SK-N-SH (cell line): ENCODE measurements around the gene DUSP2. TPM values are rescaled to one million over a fixed set of nuclear protein-coding genes. Genes with fewer than 3 reads are reported as not detected.

ENCODE experiments used
- CTCF ChIA-PET: fragments of 300-600, 350-600 bp; formaldehyde crosslinking; extraction: SDS; loops from one replicate; lab custom pipeline; 2021; lab: Yijun Ruan, JAX
- POLR2A ChIA-PET: fragments of 350-600 bp; sonication (Branson Sonifier 250); formaldehyde crosslinking; extraction: SDS; loops from one replicate; lab custom pipeline; 2020; ENCODE audit warnings: antibody characterized with exemption, inconsistent platforms; lab: Yijun Ruan, JAX
- DNase-seq: peaks from one replicate; pipeline ENCODE4 v3.0.0; 2012
- H2AFZ ChIP-seq: fragments of 200-600 bp; sonication (generic); 2 replicates; pipeline ENCODE4 v1.8.1; 2016; ENCODE audit warnings: antibody characterized with exemption, mild to moderate bottlenecking, low read depth
- H3F3A ChIP-seq: fragments of 200-600 bp; sonication (generic); replicated peaks from 2 replicates; pipeline ENCODE3; 2016; ENCODE audit warnings: antibody characterized with exemption, mild to moderate bottlenecking; ENCODE audit not compliant: insufficient read depth
- H3K27ac ChIP-seq, 2 experiments: fragments of 200-500 bp in 1 of 2; fragments of 200-600 bp in 1 of 2; sonication (Bioruptor generic) in 1 of 2; sonication (generic), shearing (Covaris generic) in 1 of 2; 2 replicates each; pipeline versions ENCODE4 v1.5.1 to v1.6.1; 2014 to 2016; ENCODE audit warnings: low read depth in 2 of 2, inconsistent platforms in 1 of 2, low read length in 1 of 2, mild to moderate bottlenecking in 1 of 2, mixed read lengths in 1 of 2
- H3K27me3 ChIP-seq: fragments of 200-600 bp; sonication (generic), shearing (Covaris generic); 2 replicates; pipeline ENCODE4 v1.6.1; 2016; ENCODE audit warnings: mixed run types; ENCODE audit not compliant: insufficient read depth
- H3K36me3 ChIP-seq, 2 experiments: fragments of 200-500 bp in 1 of 2; fragments of 200-600 bp in 1 of 2; sonication (Bioruptor generic) in 1 of 2; sonication (generic) in 1 of 2; replicated peaks in 1 of 2; 2 replicates each; pipeline versions ENCODE3 to v1.5.1; 2014 to 2016; ENCODE audit warnings: low read length in 1 of 2, mild to moderate bottlenecking in 1 of 2; ENCODE audit not compliant: insufficient read depth in 2 of 2, control insufficient read depth in 1 of 2
- H3K4me1 ChIP-seq, 2 experiments: fragments of 200-500 bp in 1 of 2; fragments of 200-600 bp in 1 of 2; sonication (Bioruptor generic) in 1 of 2; sonication (generic), shearing (Covaris generic) in 1 of 2; 2 replicates each; pipeline versions ENCODE4 v1.5.1 to v1.6.1; 2014 to 2016; ENCODE audit warnings: low read depth in 1 of 2, low read length in 1 of 2, mixed run types in 1 of 2; ENCODE audit not compliant: insufficient read depth in 2 of 2, control insufficient read depth in 1 of 2
- H3K4me2 ChIP-seq: fragments of 200-600 bp; sonication (generic), shearing (Covaris generic); 2 replicates; pipeline ENCODE4 v1.6.1; 2017; ENCODE audit warnings: mixed run types
- H3K4me3 ChIP-seq, 2 experiments: fragments of 200-500 bp in 1 of 2; fragments of 200-600 bp in 1 of 2; sonication (Bioruptor generic) in 1 of 2; sonication (generic), shearing (Covaris generic) in 1 of 2; 2 replicates each; pipeline versions ENCODE4 v1.5.1 to v1.8.1; 2014 to 2016; ENCODE audit warnings: low read depth in 2 of 2, inconsistent platforms in 1 of 2, low read length in 1 of 2, mild to moderate bottlenecking in 1 of 2, mixed read lengths in 1 of 2, moderate library complexity in 1 of 2
- H3K79me2 ChIP-seq: fragments of 200-600 bp; sonication (generic); 2 replicates; pipeline ENCODE4 v1.8.1; 2017; ENCODE audit warnings: mild to moderate bottlenecking; ENCODE audit not compliant: insufficient read depth
- H3K9ac ChIP-seq: fragments of 200-600 bp; sonication (generic); 2 replicates; pipeline ENCODE4 v1.6.1; 2017; ENCODE audit warnings: mixed run types
- H3K9me2 ChIP-seq: fragments of 200-600 bp; sonication (generic); 2 replicates; pipeline ENCODE4 v1.6.1; 2017; ENCODE audit warnings: mixed run types
- H3K9me3 ChIP-seq: fragments of 200-600 bp; sonication (generic); 2 replicates; pipeline ENCODE4 v1.6.1; 2017; ENCODE audit warnings: mixed run types, mild to moderate bottlenecking, moderate library complexity
- H4K20me1 ChIP-seq: fragments of 200-600 bp; sonication (generic); 2 replicates; pipeline ENCODE4 v1.6.1; 2017; ENCODE audit warnings: mild to moderate bottlenecking, mixed run types; ENCODE audit not compliant: insufficient read depth
- EP300 ChIP-seq, 2 experiments: IDR thresholded peaks; 2 replicates each; pipeline versions ENCODE4 v1.4.0 to v1.6.1; 2012; ENCODE audit warnings: borderline replicate concordance in 1 of 2, low read depth in 1 of 2, low read length in 1 of 2
- EZH2phosphoT487 ChIP-seq: fragments of 200-600 bp; sonication (generic); IDR thresholded peaks from 2 replicates; pipeline ENCODE4 v1.6.1; 2017; ENCODE audit warnings: low read depth, mixed run types, mild to moderate bottlenecking, antibody characterized with exemption, moderate library complexity, borderline replicate concordance
- FOSL2 ChIP-seq: IDR thresholded peaks from 2 replicates; pipeline ENCODE4 v1.4.0; 2012; ENCODE audit warnings: low read depth, mild to moderate bottlenecking, moderate library complexity, borderline replicate concordance
- FOXM1 ChIP-seq: IDR thresholded peaks from 2 replicates; pipeline ENCODE4 v1.4.0; 2012; ENCODE audit warnings: low read depth, mild to moderate bottlenecking
- JUND ChIP-seq: IDR thresholded peaks from 2 replicates; pipeline ENCODE4 v1.4.0; 2012
- MEF2A ChIP-seq: IDR thresholded peaks from 2 replicates; pipeline ENCODE4 v1.4.0; 2012; ENCODE audit warnings: low read depth, borderline replicate concordance
- NFIC ChIP-seq: IDR thresholded peaks from 2 replicates; pipeline ENCODE4 v1.4.0; 2012; ENCODE audit warnings: borderline replicate concordance
- RCOR1 ChIP-seq: fragments of 150-350 bp; IDR thresholded peaks from 2 replicates; pipeline ENCODE4 v1.6.1; 2017; ENCODE audit warnings: antibody characterized with exemption, low read length
- RFX5 ChIP-seq: IDR thresholded peaks from 2 replicates; pipeline ENCODE4 v1.6.1; 2012; ENCODE audit warnings: mild to moderate bottlenecking, improper control_type of control experiment, low read length
- RXRA ChIP-seq: IDR thresholded peaks from 2 replicates; pipeline ENCODE4 v1.4.0; 2012; ENCODE audit warnings: low read depth, mild to moderate bottlenecking, borderline replicate concordance
- SIN3A ChIP-seq: IDR thresholded peaks from 2 replicates; pipeline ENCODE4 v1.6.1; 2012; ENCODE audit warnings: low read depth, mild to moderate bottlenecking, low read length, moderate library complexity, borderline replicate concordance
- SMC3 ChIP-seq: IDR thresholded peaks from 2 replicates; pipeline ENCODE4 v1.6.1; 2012; ENCODE audit warnings: low read depth, low read length, improper control_type of control experiment
- TCF12 ChIP-seq: IDR thresholded peaks from 2 replicates; pipeline ENCODE4 v1.4.0; 2012
- WGBS: methylation state at CpG from one replicate; pipeline ENCODE4 v1.1.6; 2017; ENCODE audit warnings: low lambda C conversion rate; 5-methylcytosine and 5-hydroxymethylcytosine counted together
- polyA plus RNA-seq, 3 experiments: library from polyadenylated mRNA; depleted of rRNA; stranded (reverse); fragments of >200 nt; gene quantifications; 2 replicates each; pipeline ENCODE4 v1.2.3, GENCODE V29; 2012
- TF ChIP-seq, protein P1 (sequence below): fragments of 150-350 bp; IDR thresholded peaks from 2 replicates; pipeline ENCODE4 v1.6.1; 2016; ENCODE audit warnings: mild to moderate bottlenecking, low read depth, low read length
- TF ChIP-seq, protein P2 (sequence below): fragments of 150-350 bp; IDR thresholded peaks from 2 replicates; pipeline ENCODE4 v1.6.1; 2017; ENCODE audit warnings: antibody characterized with exemption, low read length, low read depth, borderline replicate concordance

DUSP2 gene
- polyA plus RNA-seq, 1 of the 3 experiments (the other 2 are of a cell fraction): 0.79 TPM

DNA sequence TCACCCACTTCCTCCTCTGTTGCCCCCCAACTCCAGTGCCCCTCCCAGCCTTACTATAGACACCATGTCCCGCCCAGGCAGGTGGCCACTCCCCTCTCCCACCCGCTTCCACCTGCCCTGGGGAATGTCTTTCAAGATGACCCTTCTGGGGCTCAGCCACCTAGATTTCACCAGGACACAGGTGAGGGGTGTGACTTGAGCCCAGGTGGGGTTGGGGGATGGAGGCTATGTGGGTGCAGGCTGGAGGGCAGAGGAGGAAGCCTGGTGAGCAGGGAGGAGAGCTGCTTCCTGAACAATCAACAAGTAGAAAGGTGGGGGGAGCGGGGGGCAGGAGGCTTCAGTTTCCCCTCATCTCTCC lies 37.6 kb downstream of the DUSP2 start:
- DNase-seq: no peak

DNA sequence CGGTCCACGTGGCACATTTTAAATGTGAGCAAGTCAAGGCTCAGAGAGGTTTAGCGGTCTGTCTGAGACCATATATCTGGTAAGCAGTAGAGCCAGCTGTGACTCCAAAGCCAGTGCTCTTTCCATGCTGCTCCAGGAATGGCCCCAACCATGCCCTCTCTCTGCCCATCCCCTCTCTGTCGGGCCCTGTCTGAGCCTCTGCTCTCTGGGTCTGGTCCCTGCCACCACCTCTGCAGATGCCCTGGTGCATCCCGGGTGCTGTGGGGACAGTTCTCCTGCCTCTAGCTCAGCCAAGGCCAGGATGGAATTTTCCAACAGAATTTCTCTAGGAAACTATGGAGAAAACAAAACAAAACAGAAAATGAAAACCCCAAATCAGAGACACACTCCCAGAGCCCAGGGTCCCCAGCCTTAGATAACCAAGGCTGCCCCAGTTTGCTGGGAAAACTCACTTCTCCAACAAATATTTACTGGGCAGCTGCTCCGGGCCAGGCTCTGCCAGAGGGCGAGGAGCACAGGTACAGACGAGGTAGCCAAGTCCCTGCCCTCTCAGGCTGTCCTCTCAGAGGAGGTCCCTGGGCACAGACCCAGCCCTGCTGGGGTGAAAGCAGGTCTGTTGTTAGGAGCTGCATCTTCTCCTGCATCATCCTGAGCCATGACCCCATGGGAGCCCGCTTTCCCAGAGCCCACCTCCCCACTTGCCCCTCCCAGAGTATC lies 38.1 kb downstream of the DUSP2 start:
- no peak overlapping the region for H3K27ac ChIP-seq
- no peaks in the 10 kb centered on the region for H3F3A ChIP-seq
- no peaks in the 10 kb centered on the region for H3K9me3 ChIP-seq
- H4K20me1 ChIP-seq: no peaks in the 10 kb centered on the region
- peaks cover 0 to 14% of the 10 kb centered on the region in 2 experiments; a peak in 1 of 4 replicates for H3K4me1 ChIP-seq
- ChIA-PET POLR2A (no interaction called here), CTCF (interaction anchor here (1.1 to 2.8 kb wide), 2 partner anchors 9 to 154 kb away, joined by 3 to 25 read pairs; partner anchors contain the start of gene ADRA2B)
- H3K4me2 ChIP-seq: no peak overlapping the region
- 57% methylated on average over 8 of the region's 9 CpGs for WGBS
- no peak overlapping the region for H3K9ac ChIP-seq
- H3K4me3 ChIP-seq: no peak overlapping the region
- H3K27me3 ChIP-seq: no peaks in the 10 kb centered on the region
- TF ChIP-seq EP300 (IDR thresholded peaks at IDR 0.05; ENCODE audit: borderline replicate concordance in 1 of 2, low read depth in 1 of 2, low read length in 1 of 2): no peak
- TF ChIP-seq JUND: no peak
- TF ChIP-seq SMC3: no peak
- TF ChIP-seq SIN3A: no peak
- TF ChIP-seq NFIC: no peak
- no peaks in the 10 kb centered on the region for H3K79me2 ChIP-seq
- no peak overlapping the region for H2AFZ ChIP-seq
- no peaks in the 10 kb centered on the region for H3K9me2 ChIP-seq
- no peaks in the 10 kb centered on the region for H3K36me3 ChIP-seq
- DNase-seq: no peak

More for the DNA sequence above, 37.6 kb downstream of the DUSP2 start:
- Histone ChIP-seq H3K36me3 (no peaks in the 10 kb centered on the region), H3K27me3 (no peaks in the 10 kb centered on the region), H3F3A (no peaks in the 10 kb centered on the region), H3K9me2 (no peaks in the 10 kb centered on the region), H3K9ac (no peak overlapping the region), H3K27ac (no peak overlapping the region), H3K79me2 (no peaks in the 10 kb centered on the region), H3K4me2 (no peak overlapping the region), H3K4me3 (no peak overlapping the region)
- POLR2A ChIA-PET: no interaction called here
- no peak for TF ChIP-seq FOXM1
- TF ChIP-seq RXRA: no peak
- TF ChIP-seq MEF2A: no peak
- TF ChIP-seq, all 33 proteins: peak for 0
- 70% methylated on average over 3 of the region's 3 CpGs for WGBS
- no peak overlapping the region for H2AFZ ChIP-seq
- H4K20me1 ChIP-seq: no peaks in the 10 kb centered on the region
- CTCF ChIA-PET: interaction anchor here (1.1 to 2.8 kb wide), 2 partner anchors 9 to 153 kb away, joined by 3 to 25 read pairs; partner anchors contain the start of gene ADRA2B
- no peaks in the 10 kb centered on the region for H3K9me3 ChIP-seq
- peaks cover 0 to 14% of the 10 kb centered on the region in 2 experiments; a peak in 1 of 4 replicates for H3K4me1 ChIP-seq

DNA sequence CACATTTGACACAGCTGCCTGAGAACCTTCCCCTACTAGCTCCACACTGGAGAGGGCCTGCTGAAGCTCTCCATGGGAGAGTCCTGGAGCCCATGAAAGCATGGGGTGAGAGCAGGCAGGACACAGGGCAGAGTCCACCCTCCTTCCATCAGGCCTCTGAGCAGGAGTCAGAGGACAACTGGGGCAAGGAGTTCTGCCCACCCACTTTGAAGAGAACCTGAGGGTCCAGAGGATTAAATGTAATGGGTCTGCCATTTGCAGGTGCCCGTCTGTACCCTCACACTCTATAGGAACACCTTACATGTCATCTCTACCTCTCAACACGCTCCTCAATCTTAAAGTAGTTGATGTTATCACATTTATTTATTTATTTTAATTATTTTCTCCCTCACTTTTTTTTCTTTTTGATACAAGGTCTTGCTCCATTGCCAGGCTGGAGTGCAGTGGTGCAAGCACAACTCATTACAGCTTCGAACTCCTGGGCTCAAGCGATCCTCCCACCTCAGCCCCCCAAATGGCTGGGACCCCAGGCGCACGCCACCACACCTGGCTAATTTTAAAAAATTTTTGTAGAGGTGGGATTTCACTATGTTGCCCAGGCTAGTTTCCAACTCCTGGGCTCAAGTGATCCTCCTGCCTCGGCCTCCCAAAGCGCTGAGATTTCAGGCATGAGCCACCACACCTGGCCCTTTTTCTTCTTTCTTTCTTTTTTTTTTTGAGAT lies 39.1 kb downstream of the DUSP2 start:
- no peak for DNase-seq
- peaks cover 0 to 14% of the 10 kb centered on the region in 2 experiments; a peak in 1 of 4 replicates for H3K4me1 ChIP-seq
- H2AFZ ChIP-seq: no peak overlapping the region
- no peaks in the 10 kb centered on the region for H3K9me2 ChIP-seq
- no peak overlapping the region for H3K4me2 ChIP-seq
- H3K9me3 ChIP-seq: no peaks in the 10 kb centered on the region
- no peaks in the 10 kb centered on the region for H3K27me3 ChIP-seq
- H3K27ac ChIP-seq: no peak overlapping the region
- no peaks in the 10 kb centered on the region for H3F3A ChIP-seq
- no peak overlapping the region for H3K4me3 ChIP-seq
- H3K9ac ChIP-seq: no peak overlapping the region
- ChIA-PET CTCF (no interaction called here), POLR2A (no interaction called here)
- no peaks in the 10 kb centered on the region for H3K36me3 ChIP-seq
- no peak for TF ChIP-seq RCOR1
- TF ChIP-seq RXRA: no peak
- TF ChIP-seq TCF12: no peak
- TF ChIP-seq EZH2phosphoT487: no peak
- TF ChIP-seq RFX5: no peak
- no peak for TF ChIP-seq FOSL2
- TF ChIP-seq SMC3: no peak
- TF ChIP-seq, protein P1, sequence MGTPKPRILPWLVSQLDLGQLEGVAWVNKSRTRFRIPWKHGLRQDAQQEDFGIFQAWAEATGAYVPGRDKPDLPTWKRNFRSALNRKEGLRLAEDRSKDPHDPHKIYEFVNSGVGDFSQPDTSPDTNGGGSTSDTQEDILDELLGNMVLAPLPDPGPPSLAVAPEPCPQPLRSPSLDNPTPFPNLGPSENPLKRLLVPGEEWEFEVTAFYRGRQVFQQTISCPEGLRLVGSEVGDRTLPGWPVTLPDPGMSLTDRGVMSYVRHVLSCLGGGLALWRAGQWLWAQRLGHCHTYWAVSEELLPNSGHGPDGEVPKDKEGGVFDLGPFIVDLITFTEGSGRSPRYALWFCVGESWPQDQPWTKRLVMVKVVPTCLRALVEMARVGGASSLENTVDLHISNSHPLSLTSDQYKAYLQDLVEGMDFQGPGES: no peak
- TF ChIP-seq, protein P2, sequence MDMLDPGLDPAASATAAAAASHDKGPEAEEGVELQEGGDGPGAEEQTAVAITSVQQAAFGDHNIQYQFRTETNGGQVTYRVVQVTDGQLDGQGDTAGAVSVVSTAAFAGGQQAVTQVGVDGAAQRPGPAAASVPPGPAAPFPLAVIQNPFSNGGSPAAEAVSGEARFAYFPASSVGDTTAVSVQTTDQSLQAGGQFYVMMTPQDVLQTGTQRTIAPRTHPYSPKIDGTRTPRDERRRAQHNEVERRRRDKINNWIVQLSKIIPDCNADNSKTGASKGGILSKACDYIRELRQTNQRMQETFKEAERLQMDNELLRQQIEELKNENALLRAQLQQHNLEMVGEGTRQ: no peak
- H4K20me1 ChIP-seq: no peaks in the 10 kb centered on the region
- H3K79me2 ChIP-seq: no peaks in the 10 kb centered on the region
- WGBS: 77% methylated on average over 8 of the region's 8 CpGs
